HG02610 (cell line): ENCODE data around the gene KDM1A.

ENCODE experiments used
- ATAC-seq: cut with Tn5 transposase; IDR thresholded peaks from one replicate; pipeline ENCODE4 v1.9.1; 2021; ENCODE audit warnings: mild to moderate bottlenecking, moderate library complexity; ENCODE audit not compliant: unreplicated experiment

Gene KDM1A

DNA sequence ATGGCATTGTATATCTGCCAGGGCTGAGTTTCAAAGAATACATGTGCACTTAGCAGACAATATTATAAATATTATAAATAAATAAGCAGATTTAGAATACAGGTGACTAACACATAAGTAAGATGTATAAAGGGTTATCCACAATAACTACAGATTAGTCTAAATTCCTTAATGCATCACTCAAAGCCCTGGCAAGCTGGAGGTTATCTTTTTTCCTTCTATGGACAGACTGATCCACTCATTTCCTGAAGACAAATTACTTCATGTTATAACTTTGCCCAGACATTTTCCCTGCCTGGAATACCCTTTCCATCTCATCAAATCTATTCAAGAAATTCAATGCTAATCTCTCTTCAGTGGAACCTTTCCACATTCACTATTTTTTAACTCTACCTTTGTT is 110.6 kb downstream of the KDM1A start:
- ATAC-seq = no peak

DNA sequence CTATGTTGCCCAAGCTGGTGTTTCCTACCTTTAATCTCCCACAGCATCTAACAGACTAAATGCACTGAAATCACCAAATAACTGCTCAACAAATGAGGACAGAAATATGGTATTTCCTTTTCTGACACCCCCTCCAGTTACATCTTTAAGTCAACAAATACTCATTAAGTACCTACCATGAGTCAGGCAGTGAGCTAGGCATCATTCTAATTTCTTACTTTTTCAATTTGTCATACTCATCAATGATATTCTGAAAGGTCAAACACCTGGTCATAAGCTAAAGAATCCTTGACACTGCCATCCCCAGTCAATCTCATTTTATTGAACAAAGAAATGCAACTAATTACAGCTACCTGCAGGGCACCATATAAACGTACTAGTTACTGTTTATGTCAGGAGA is 112.8 kb downstream of the KDM1A start:
- ATAC-seq = no peak
